Keratinocyte (primary cell): ENCODE data around the gene CRTC3. TPM values are rescaled to one million over a fixed set of nuclear protein-coding genes. Genes with fewer than 3 reads are reported as not detected.

Experiments
- DNase-seq: peaks from one replicate; pipeline ENCODE4 v3.0.0-alpha.2; 2011; ENCODE audit warnings: low read depth, missing footprints, low spot score
- FAIRE-seq: peaks from 2 replicates; lab custom pipeline; 2011; peaks lifted over from hg19 to GRCh38; lab: Jason Lieb, UNC
- H2AFZ ChIP-seq: 2 replicates; pipeline ENCODE4 v1.6.0; 2012; ENCODE audit warnings: low read length, control low read depth, inconsistent platforms; ENCODE audit not compliant: control insufficient read depth
- H3K27ac ChIP-seq: 2 replicates; pipeline ENCODE4 v1.5.1; 2011; ENCODE audit warnings: low read length; ENCODE audit not compliant: control insufficient read depth, insufficient read depth
- H3K27me3 ChIP-seq: 3 replicates; pipeline ENCODE4 v1.6.0; 2011; ENCODE audit warnings: low read length; ENCODE audit not compliant: control insufficient read depth, insufficient read depth; ENCODE audit errors: extremely low read depth
- H3K36me3 ChIP-seq, 2 experiments: 2 replicates in 1 of 2; 3 replicates in 1 of 2; pipeline ENCODE4 v1.5.1; 2011; ENCODE audit warnings: low read length in 2 of 2, mild to moderate bottlenecking in 1 of 2; ENCODE audit not compliant: control insufficient read depth in 2 of 2, insufficient read depth in 2 of 2; ENCODE audit errors: extremely low read depth in 1 of 2
- H3K4me1 ChIP-seq: 3 replicates; pipeline ENCODE4 v1.5.1; 2011; ENCODE audit warnings: low read length; ENCODE audit not compliant: control insufficient read depth, insufficient read depth; ENCODE audit errors: extremely low read depth
- H3K4me2 ChIP-seq: 3 replicates; pipeline ENCODE4 v1.6.0; 2011; ENCODE audit warnings: low read depth, low read length; ENCODE audit not compliant: control insufficient read depth, insufficient read depth; ENCODE audit errors: extremely low read depth
- H3K4me3 ChIP-seq, 3 experiments: fragments of 200-600 bp in 1 of 3; sonication (generic) in 1 of 3; 2 replicates in 2 of 3; 3 replicates in 1 of 3; pipeline ENCODE4 v1.5.1; 2011 to 2016; ENCODE audit warnings: low read length in 3 of 3, mild to moderate bottlenecking in 3 of 3, control low read depth in 2 of 3, inconsistent platforms in 1 of 3, low read depth in 1 of 3, mixed read lengths in 1 of 3, mixed run types in 1 of 3, moderate library complexity in 1 of 3; ENCODE audit not compliant: control insufficient read depth in 2 of 3, insufficient read depth in 2 of 3; ENCODE audit errors: extremely low read depth in 1 of 3
- H3K79me2 ChIP-seq: 2 replicates; pipeline ENCODE4 v1.6.0; 2012; ENCODE audit warnings: low read length; ENCODE audit not compliant: control insufficient read depth, insufficient read depth
- H3K9ac ChIP-seq: 3 replicates; pipeline ENCODE4 v1.6.0; 2011; ENCODE audit warnings: low read length; ENCODE audit not compliant: control insufficient read depth, insufficient read depth; ENCODE audit errors: extremely low read depth
- H3K9me1 ChIP-seq: 3 replicates; pipeline ENCODE4 v1.6.0; 2011; ENCODE audit warnings: low read length; ENCODE audit not compliant: control insufficient read depth, insufficient read depth; ENCODE audit errors: extremely low read depth
- H3K9me3 ChIP-seq: 2 replicates; pipeline ENCODE4 v1.5.1; 2012; ENCODE audit warnings: low read depth, low read length; ENCODE audit not compliant: control insufficient read depth
- H4K20me1 ChIP-seq: 3 replicates; pipeline ENCODE4 v1.6.0; 2011; ENCODE audit warnings: low read length; ENCODE audit not compliant: control insufficient read depth, insufficient read depth; ENCODE audit errors: extremely low read depth
- CTCF ChIP-seq, 3 experiments: IDR thresholded peaks in 1 of 3; conservative IDR thresholded peaks in 1 of 3; optimal IDR thresholded peaks in 1 of 3; 2 replicates in 2 of 3; 3 replicates in 1 of 3; pipeline versions ENCODE3 to v1.5.1; 2011; ENCODE audit warnings: low read length in 3 of 3, mild to moderate bottlenecking in 3 of 3, moderate library complexity in 2 of 3, control low read depth in 1 of 3, inconsistent platforms in 1 of 3; ENCODE audit not compliant: insufficient read depth in 2 of 3; ENCODE audit errors: extremely low read depth in 1 of 3
- EZH2 ChIP-seq: IDR thresholded peaks from one replicate; pipeline ENCODE4 v1.6.1; 2012; ENCODE audit warnings: inconsistent platforms, mild to moderate bottlenecking, low read length, moderate library complexity
- dilution Hi-C: fragments of 300-500 bp; cut with MboI; formaldehyde crosslinking; loops from one replicate; pipeline ENCODE4 v1.7.0; 2020; ENCODE audit warnings: low sequenced_read_pairs; ENCODE audit not compliant: extremely low pct_ligation_motif_present
- polyA minus RNA-seq, 3 experiments: library from RNA; depleted of rRNA, polyadenylated mRNA; stranded (reverse); fragments of >200 nt; gene quantifications; 1 replicate in 1 of 3; 2 replicates in 1 of 3; 3 replicates in 1 of 3; pipeline ENCODE4 v1.2.3, GENCODE V29; 2011
- polyA plus RNA-seq, 5 experiments: library from polyadenylated mRNA; depleted of rRNA in 3 of 5; stranded (reverse) in 3 of 5; stranded (forward) in 1 of 5; unstranded in 1 of 5; fragments of >200 nt; gene quantifications; 1 replicate in 1 of 5; 2 replicates in 3 of 5; 3 replicates in 1 of 5; pipeline versions ENCODE4 v1.2.1 to v1.2.3, GENCODE V29; 2011 to 2012; ENCODE audit warnings: missing spikeins in 2 of 5, low read depth in 1 of 5, low replicate concordance in 1 of 5

CRTC3 gene, protein sequence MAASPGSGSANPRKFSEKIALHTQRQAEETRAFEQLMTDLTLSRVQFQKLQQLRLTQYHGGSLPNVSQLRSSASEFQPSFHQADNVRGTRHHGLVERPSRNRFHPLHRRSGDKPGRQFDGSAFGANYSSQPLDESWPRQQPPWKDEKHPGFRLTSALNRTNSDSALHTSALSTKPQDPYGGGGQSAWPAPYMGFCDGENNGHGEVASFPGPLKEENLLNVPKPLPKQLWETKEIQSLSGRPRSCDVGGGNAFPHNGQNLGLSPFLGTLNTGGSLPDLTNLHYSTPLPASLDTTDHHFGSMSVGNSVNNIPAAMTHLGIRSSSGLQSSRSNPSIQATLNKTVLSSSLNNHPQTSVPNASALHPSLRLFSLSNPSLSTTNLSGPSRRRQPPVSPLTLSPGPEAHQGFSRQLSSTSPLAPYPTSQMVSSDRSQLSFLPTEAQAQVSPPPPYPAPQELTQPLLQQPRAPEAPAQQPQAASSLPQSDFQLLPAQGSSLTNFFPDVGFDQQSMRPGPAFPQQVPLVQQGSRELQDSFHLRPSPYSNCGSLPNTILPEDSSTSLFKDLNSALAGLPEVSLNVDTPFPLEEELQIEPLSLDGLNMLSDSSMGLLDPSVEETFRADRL
- polyA plus RNA-seq (7.5 to 15.0 TPM (median 11.9 TPM) in 3 replicates), polyA minus RNA-seq (14.1 to 25.6 TPM (median 21.5 TPM) in 3 replicates)
- polyA plus RNA-seq (2011; ENCODE audit: low read depth), result 7.7 TPM
- polyA plus RNA-seq (2011; cell fraction: cytosol; rRNA removed), result 9.7 and 14.2 TPM in 2 replicates
- polyA plus RNA-seq (2011; cell fraction: nucleus; rRNA removed), result 23.0 and 23.5 TPM in 2 replicates
- 10.3 and 11.3 TPM in 2 replicates for polyA plus RNA-seq (2012; ENCODE audit: low replicate concordance)
- 10.7 TPM for polyA minus RNA-seq (2011; cell fraction: cytosol; rRNA and poly(A)+ RNA removed)
- polyA minus RNA-seq (2011; cell fraction: nucleus; rRNA and poly(A)+ RNA removed), result 14.5 and 22.0 TPM in 2 replicates

DNA sequence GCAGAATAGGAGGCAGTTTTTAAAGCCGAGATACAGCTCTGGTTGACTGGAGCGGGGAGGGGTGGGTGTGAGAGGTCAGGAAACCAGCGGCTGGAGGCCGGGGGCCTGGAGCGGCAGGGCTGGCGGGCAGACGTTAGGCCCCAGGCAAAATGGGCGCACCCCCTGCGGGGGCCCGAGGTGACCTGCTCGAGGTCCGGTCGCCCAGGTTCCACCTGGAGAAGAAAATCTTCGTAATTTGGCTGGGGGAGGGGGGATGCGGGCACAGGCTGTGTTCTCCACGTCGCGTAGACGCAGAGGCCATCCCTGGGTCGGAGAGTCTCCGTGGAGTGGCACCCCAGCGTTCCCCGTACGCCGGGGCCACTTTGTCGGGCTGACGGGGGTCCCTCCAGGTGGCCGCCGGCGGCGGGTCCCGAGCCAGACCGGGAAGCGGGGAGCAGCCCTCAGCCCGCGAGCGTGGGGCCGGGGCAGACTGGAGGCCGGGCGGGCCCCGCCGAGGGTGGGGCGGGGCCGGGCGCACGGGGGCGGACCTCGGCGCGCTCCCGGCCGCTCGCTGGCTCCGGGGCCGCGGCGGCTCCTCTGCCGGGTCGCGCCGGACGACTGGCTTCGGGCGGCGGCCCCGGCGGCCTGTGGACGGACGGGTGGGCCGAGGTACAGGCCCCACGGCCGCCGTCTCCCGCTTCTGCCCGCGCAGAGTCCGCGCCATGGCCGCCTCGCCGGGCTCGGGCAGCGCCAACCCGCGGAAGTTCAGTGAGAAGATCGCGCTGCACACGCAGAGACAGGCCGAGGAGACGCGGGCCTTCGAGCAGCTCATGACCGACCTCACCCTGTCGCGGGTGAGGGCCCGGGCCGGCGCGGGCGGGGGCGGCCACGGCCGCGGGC lies at the start of gene CRTC3:
Gene CRTC3, plus strand, starts transcription at position 553 of the 879 bp plus-strand sequence. Its CDS starts 149 bp downstream, at position 702.
- TF ChIP-seq CTCF (optimal IDR thresholded peaks at IDR 0.05 in 1 of 3, IDR thresholded peaks at IDR 0.05 in 1 of 3, conservative IDR thresholded peaks at IDR 0.05 in 1 of 3; ENCODE audit: extremely low read depth in 1 of 3, insufficient read depth in 2 of 3, low read length in 3 of 3) (peak in 2 of 3 experiments; percentile 22 to 39), EZH2 (no peak)
- H4K20me1 ChIP-seq, result no peaks in the 10 kb centered on the region
- H2AFZ ChIP-seq, result peak within 1 kb of the TSS; percentile 83
- H3K79me2 ChIP-seq, result peaks cover 38% of the 10 kb centered on the region
- peak within 1 kb of the TSS; percentile 76 to 92 (median 86) for H3K4me3 ChIP-seq
- no peaks in the 10 kb centered on the region for H3K9me1 ChIP-seq
- DNase-seq, result no peak
- H3K27ac ChIP-seq, result peak within 1 kb of the TSS; percentile 49
- no peaks in the 10 kb centered on the region for H3K9me3 ChIP-seq
- H3K4me1 ChIP-seq, result peaks cover 8% of the 10 kb centered on the region
- H3K4me2 ChIP-seq, result peak within 1 kb of the TSS; percentile 92
- H3K36me3 ChIP-seq, result no peaks in the 10 kb centered on the region
- FAIRE-seq, result no peak
- dilution Hi-C loops, result no loop called here
- no peaks in the 10 kb centered on the region for H3K27me3 ChIP-seq
- peak within 1 kb of the TSS; percentile 80 for H3K9ac ChIP-seq

- no peak for TF ChIP-seq EZH2
- dilution Hi-C loops, result no loop called here
- peaks cover 21% of the 10 kb centered on the region for H3K4me1 ChIP-seq
Measured at GRCh38 chr15:90481023-90481422, 48.7 kb upstream of the CRTC3 start.

More at GRCh38 chr15:90481023-90481422, 48.7 kb upstream of the CRTC3 start:
- no peaks in the 10 kb centered on the region for H3K27me3 ChIP-seq
- H3K4me2 ChIP-seq, result no peak overlapping the region
- DNase-seq, result no peak
- H3K79me2 ChIP-seq, result peaks cover 2% of the 10 kb centered on the region
- H3K36me3 ChIP-seq, result peaks cover 31 to 63% of the 10 kb centered on the region in 2 experiments
- no peak overlapping the region for H2AFZ ChIP-seq
- H3K27ac ChIP-seq, result no peak overlapping the region
- peaks cover 2% of the 10 kb centered on the region for H3K9me1 ChIP-seq
- no peak for FAIRE-seq
- H3K4me3 ChIP-seq, result no peak overlapping the region
- H3K9ac ChIP-seq, result no peak overlapping the region
- no peaks in the 10 kb centered on the region for H3K9me3 ChIP-seq
- peaks cover 5% of the 10 kb centered on the region for H4K20me1 ChIP-seq
